Right renal pelvis (tissue), 4 donors: ENCODE measurements around the gene AGER. TPM values are rescaled to one million over a fixed set of nuclear protein-coding genes. Genes with fewer than 3 reads are reported as not detected.
"Not testable (repeated sequence)": the region's sequence is repeated elsewhere in the genome, so short reads cannot be mapped to it uniquely, and the experiment has no call there.

ENCODE experiments used
- DNase-seq, 4 donors: peaks; one replicate each; pipeline ENCODE4 v3.0.0-alpha.2; 2013; ENCODE audit warnings: low read depth in 4 of 4, low spot score in 3 of 4, missing footprints in 1 of 4
- polyA plus RNA-seq, 4 donors: library from polyadenylated mRNA; unstranded; fragments of 120-200 nt; gene quantifications; one replicate each; pipeline ENCODE4 v1.2.1, GENCODE V29; 2013; ENCODE audit not compliant: insufficient read length in 4 of 4

Gene AGER
- polyA plus RNA-seq, 4 donors, result 15.9 to 26.6 (median 19.7) TPM

DNA sequence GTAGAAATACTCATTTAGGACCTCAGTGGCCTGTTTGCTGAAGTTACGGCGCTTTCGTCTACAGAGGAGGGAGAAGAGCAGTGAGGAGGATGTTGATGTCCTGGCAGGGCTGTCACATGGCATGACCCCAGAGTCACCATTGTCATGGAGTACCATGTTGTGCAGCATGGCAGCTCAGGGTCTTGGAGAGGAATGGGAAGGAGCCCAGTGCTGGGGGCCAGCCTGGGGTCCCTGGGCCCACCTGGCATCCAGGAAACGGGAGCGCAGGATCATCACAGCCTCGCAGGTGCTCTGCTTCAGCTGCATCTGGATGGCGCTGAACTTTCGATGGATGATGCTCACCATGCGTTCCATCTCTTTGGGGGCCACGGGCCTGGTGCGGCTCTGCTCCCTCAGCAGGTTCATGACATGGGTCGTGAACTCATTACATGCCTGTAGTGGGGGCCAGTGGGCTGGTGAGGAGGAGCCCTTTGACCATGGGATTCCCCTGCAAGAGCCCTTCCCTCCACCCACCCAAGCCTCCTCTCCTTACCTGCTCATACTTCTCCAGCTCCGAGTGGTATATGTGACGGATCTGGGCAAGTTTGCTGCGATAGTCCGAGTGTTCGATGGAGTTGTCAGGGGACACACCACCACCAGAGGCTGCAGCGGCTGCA, 3.8 kb upstream of the AGER start:
- DNase-seq, result not testable (repeated sequence)

DNA sequence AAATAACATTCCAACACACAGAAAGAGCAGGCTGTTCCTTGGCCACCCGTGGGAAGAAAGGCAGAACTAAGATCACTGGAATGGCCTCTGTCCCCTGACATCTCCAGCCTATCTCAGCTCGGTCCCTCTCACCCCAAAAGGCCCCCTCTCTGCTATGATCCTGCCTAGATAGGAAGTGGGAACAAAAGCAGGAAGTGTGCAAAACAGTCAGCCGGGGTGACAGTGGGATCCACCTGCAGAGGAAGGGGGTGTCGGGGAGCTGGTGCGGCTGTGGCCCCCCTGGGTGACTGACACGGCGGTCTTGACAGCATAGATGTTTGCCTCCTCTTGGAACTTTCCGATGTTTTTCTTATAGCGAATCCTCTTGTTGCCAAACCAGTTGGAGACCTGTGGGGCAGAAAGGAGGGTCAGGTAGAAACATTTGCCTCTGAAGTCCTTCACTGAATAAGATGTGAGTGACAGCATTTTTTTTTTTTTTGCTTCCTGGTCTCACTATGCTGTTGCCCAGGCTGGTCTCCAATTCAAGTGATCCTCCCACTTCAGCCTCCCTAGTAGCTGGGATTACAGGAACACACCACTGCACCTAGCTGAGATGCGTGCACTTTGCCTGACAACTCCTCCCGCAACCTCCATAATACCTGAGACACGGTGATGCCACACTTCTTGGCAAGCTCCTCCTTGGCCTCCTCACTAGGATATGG, 3.1 kb upstream of the AGER start:
- no peak for DNase-seq

DNA sequence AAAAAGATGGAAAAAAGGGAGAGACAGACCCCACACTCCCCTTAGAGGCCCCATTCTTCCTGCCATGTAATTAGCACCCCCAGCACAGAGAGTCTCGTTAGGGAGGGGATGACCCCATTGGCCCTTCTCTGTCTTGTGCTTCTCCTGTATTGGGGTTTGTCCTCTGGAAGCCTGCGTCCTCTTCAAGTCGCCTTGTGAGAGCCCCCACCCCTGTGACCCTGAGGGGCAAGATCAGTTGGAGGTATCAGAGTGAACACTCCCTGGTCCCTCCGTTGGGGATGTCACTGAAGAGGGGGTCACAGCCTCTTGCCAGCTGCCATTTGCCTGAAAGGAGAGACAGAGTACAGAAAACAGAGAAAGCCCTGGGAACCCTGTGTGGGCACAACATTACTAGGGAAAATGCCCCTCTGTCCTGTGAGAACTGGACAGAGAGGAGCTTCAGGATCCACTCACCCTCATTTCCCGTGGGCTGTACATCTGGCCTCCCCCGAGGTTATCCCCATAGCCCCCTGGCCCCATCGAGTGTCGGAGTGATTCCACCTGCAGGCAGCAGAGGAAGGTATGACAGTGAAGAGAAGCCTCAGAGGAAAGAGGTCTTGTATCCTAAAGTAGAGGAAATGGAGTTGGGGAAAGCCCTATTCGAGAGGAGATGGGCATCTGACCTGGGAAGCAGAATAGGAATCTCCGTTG, 2.2 kb upstream of the AGER start:
- DNase-seq, result not testable (repeated sequence)

DNA sequence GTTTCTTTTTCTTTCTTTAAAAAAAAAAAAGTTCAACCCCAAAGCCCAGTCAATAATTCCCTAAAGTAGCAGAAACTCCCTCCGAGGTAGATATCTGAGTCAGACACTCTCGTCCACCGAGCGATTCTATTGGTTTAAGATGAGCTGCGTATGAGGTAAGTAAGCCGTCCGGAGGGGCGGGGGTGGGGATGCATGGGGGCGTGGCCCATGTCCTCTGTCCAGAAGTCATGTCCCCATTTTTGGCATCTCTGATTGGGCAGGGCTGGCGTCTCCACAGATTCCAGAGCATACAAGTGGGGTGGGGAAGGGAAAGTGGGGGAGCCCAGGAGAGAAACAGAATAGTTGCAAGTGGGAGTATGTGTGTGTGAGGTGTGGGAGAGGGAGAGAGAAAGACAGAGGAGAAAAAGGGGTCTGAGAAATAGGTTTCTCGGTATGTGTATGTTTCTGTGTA, 1.7 kb upstream of the AGER start:
- not testable (repeated sequence) for DNase-seq

DNA sequence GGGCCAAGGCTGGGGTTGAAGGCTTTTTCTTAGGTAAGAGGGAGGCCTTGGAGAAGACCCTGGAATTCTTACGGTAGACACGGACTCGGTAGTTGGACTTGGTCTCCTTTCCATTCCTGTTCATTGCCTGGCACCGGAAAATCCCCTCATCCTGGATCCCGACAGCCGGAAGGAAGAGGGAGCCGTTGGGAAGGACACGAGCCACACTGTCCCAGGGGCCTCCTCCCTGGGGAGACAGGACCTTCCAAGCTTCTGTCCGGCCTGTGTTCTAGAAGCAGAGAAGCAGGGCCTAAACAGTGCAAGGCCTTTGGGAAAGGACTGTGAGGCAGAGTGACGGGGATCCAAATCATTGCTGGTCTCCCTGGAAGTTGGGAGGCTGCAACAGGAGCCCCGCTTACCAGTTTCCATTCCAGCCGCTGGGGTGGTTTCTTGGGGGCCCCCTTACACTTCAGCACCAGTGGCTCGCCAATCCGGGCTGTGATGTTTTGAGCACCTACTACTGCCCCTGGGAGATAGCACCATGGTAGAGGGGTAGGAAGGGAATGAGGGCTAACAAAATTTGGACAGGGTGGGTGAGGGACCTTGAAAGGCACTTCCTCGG, 470 bp downstream of the AGER start:
- no peak for DNase-seq

DNA sequence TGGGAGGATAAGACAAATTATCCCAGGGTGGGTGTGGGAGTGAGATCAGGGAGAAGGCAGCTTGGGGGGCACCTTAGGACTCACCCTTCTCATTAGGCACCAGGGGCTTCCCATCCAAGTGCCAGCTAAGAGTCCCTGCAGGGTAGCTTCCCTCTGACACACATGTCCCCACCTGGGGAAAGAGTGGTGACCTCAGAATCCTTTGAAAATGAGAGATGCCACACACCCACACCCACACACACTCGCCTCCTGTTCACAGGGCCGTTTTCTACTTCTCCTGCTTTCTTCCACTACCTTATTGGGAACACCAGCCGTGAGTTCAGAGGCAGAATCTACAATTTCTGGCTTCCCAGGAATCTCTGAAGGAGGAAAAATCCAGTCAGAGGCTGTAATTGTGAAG, 1.0 kb downstream of the AGER start:
- DNase-seq, result no peak

DNA sequence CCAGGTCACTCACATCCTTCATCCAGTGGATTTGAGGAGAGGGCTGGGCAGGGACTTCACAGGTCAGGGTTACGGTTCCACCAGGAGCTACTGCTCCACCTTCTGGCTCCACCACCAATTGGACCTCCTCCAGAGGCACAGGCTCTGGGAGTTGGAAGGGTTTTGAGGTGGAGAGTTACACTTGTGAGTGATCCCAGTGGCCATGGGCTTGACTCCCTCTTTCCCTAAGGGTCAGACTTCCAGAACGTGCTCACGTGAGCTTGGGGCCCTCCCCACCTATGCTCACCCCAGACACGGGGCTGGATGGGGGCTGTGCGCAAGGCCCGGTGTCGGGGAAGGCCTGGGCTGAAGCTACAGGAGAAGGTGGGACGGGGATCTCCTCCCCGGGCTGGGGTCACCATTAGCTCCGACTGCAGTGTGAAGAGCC, 1.5 kb downstream of the AGER start:
- DNase-seq, result no peak

DNA sequence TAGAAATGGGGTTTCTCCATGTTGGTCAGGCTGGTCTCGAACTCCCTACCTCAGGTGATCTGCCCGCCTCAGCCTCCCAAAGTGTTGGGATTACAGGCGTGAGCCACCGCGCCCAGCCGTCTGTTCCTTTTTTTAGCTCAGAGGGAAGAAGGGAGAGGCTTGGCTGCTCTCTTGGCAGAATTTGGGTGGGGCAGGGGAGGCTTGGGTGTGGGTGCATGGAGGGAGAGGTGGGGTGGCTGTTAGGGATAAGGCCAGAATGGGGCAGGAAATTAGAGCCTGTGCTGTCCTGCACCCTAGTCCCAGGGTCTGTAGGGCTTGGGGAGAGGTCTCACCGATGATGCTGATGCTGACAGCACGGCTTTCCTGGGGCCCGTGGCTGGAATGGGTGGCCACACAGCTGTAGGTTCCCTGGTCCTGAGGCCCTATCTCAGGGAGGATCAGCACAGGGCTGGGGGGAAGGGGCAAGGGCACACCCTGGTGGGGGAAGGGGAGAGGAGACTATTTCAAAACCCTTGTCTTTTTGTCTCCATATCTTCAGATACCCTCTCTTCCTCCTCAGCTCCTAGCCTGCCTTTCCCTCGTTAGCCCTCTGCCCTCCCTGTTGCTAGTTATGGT, 2.0 kb downstream of the AGER start:
- DNase-seq, result no peak

DNA sequence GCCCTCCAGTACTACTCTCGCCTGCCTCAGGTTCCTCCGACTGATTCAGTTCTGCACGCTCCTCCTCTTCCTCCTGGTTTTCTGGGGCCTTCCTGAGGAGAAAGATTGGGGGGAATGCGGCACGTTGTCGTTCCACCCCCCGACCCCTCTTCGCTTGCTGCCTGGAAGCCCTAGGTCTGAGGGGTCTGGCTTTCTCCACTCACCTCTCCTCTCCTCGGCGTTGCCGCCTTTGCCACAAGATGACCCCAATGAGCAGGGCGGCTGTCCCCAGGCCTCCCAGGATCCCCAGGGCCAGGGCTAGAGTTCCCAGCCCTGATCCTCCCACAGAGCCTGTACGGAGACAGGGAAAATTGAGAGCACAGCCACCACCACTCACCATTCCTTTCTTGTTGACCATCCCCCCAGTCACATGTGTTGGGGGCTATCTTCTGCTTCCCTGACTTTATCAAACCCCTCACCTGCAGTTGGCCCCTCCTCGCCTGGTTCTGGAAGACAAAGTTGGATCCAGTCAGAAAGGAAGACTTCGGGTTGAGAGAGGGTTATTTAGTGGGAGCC, 2.8 kb downstream of the AGER start:
- no peak for DNase-seq

DNA sequence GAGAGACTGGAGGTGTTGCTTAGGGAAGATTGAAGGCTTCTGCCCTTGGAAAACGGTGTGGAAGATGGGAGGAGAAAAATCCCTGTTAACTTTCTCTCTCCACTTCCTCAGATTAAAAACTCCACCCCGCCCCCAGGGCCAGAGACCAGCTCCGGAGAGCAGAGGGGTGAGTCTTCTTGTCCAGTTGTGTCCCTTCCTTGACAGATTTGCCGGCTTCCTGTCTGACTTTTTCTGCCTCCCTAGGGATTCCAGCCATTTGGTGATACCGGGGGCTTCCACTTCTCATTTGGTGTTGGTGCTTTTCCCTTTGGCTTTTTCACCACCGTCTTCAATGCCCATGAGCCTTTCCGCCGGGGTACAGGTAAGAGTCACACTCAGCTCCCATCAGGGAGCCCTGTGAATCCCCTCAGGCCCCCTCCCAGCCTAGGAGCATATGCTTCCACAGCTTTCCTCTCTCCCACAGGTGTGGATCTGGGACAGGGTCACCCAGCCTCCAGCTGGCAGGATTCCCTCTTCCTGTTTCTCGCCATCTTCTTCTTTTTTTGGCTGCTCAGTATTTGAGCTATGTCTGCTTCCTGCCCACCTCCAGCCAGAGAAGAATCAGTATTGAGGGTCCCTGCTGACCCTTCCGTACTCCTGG, 4.2 kb downstream of the AGER start:
- no peak for DNase-seq

DNA sequence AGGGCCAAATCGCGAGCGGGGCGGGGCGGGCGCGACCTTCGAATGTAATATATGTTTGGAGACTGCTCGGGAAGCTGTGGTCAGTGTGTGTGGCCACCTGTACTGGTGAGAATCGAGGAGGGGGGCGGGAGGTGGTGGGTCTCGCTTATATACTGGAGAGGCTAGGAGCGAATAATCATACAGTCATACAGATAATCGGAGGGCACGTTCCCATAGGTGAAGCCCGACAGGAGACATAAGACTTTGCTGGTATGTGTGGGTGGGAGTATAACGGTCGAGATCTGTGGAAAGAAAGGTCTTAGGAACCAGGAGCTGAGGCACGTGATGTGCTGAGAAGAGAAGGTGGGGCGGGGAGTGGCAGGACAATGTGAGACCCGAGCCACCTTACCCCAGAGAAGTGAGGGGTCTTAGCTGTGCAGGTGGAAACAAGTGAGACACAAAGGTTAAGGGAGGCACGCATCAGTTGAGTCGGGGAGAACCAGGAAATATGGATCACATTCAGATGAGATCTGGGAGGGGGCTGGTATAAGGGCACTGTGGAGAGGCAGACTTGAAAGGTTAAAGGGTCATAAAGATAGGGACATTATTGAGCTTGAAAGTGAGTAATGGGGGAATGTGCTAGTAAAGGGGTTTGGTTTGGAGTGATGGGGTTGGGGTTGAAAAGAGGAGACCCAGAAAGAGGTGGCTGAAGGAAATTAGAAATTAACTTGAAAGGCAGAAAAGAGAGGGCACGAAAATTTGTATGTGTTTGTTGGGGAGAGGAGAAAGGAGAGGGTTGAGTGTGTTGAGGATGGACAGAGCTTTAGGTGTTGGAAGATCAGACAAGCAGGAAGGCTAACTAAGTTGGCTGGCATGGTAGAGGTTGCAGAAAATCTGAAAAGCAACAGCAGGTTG, 5.3 kb downstream of the AGER start:
- DNase-seq, result no peak

DNA sequence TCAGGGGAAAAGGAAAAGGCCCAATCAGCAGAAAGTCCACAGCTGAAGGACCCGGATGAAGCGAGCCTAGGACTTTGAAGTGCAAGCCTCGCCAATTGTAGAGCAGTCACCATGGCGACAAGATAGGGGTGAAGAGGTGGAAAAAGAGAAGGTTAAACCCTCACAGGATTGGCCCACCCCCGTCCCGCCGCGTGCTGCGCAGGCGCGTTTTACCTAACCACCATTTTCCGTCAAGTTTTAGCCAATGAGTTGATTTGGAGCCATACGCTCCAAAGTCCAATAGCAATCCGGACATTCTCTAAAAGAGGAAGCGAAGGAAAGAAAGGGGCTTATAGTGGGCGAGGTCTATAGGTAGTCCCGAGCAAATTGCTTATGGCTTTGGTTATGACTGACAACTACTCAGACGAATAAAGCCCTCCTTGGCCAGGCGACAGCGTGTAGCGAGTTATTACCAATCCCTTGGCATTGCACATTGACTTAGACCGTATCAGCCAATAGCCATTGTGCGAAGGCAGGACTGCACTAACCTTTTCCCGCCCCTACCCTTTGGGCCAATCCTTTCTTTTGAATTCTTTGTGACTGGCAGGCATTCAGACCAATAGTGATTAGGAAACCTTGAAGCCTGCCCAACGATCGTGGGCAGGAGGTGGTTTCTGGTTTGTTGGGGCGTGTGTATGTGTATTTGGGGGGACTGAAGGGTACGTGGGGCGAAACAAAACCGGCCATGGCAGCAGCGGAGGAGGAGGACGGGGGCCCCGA, 6.1 kb downstream of the AGER start, which contains the start of gene RNF5:
RNF5 (plus strand) TSS at position 618 of the 759 bp plus-strand sequence; CDS start at position 725, 107 bp downstream.
- peak; percentile 95 to 100 (median 100) for DNase-seq

DNA sequence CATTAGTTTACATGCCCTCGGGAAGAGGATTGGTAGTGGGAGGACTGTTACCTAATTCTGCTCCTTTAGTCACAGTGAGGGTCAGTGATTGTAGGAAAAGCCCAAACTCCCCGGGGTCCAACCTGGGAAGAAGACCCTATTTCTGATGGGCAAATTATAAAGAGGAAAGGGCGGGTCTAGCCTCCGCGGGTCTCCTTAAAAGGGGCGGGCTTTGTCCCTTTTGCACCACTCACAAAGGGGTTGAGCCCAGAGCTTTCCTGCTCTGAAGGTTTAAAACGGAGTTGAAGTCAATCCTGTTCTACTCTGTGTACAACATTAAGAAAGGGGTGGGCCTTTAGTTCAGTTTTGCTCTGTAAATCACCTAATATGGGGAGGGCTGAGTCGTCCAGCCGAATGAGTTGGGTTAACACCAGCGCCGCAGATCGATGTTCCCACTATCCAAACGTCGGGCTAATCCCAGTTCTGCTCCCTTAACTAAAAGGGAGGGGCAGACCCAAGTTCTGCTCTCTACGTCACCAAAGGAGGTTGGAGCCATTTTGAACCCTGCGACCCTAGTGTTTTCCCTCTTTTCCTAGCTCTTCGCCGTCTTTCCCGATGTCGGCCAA, 6.8 kb downstream of the AGER start:
- DNase-seq, result no peak

DNA sequence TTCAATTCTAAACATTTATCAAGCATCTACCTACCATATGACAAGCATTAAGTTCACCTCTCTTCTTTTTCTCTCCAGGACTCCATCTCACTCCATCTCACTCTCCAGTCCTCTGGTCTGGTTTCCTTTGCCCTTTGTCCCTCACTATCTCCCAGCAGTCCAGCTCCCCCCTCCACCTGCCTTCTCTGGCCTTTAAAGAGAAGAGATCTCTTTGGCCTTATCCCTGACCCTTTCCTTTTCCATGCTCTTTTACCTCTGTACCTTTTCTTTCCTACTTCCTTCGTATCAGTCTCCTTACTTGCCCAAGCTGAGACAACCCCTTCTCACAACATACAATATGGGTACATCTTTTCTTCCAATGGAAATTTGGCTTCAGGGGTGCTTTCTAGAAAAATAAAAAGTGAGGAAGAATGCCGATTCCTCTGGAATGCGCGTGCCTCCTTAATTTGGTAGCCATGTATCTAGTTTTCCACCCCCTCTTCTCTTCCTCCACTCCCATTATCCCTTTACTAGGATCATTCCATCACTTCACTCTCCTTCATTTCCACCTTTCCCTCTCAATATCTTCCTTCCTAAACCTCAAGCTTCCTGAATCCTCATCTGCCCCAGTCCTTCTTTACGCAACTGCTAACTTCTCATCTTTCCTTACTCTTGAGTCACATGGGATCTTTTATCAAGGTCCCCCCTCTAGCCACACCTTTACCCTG, 7.4 kb downstream of the AGER start:
- DNase-seq, result no peak

DNA sequence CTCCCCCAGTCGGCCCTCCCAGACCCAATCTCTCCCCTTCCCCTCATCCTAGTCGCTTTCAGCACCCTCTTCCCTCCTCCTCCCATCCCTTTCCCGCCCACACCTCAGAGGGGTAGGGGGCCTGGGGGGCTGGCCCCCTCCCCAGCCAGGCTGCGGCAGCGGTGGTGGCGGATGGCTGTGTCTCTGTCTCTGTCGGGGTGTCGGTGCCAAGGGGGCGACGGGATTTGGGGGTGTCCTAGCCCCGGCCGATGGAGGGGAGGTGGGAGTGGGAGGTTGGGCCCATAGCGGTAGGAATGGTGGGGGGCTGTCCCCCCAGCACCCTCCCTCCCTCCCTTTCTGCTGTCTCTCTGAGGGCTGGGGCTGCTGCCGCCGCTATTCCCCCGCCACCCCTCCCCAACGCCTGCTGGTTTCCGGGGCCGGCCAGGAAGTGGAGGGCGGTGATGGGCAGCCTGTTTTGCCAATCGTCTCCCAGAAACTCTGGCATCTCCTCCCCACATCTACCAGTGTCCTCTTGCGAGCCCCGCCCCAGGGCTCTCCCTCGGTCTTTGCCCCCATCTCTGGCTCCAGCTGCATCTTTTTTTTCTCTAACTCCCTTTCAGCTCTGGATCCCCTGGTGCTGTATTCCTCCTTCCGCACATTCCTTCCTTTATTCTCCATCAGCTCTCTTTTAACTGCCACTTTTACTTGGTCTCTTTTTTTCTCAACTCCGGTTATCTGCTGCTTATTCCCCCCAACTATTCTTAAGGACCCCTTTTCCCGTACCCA, 8.2 kb downstream of the AGER start, which contains the start of gene AGPAT1:
AGPAT1 (minus strand) TSS at position 374 of the 765 bp plus-strand sequence. CDS start 4,588 bp downstream, outside the sequence.
- peak in 3 of 4 donors; percentile 95 to 96 (median 96) for DNase-seq

DNA sequence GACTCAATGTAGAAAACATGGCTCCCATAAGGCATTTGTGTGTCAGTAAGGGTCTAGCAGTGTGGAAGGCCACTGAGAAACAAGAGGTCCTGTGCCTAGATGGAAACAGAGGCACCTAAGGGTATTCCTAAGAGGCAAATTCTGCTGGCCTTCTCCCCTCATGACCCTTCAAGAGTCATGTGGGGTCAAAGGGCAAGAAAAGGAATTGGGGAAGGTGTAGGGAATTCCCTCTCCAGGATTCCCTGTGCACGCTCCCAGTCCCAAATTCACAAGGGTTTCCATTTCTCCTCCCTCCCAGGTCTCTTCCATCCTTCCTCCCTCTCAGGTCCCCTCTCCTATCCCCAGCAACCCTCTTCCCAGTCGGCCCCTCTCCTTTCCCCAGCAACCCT, 8.7 kb downstream of the AGER start:
- DNase-seq, result no peak
